ENCODE results near the gene TMEM168. TPM values are rescaled to one million over a fixed set of nuclear protein-coding genes. Genes with fewer than 3 reads are reported as not detected.
"Not testable (repeated sequence)": the region's sequence is repeated elsewhere in the genome, so short reads cannot be mapped to it uniquely, and the experiment has no call there.

Gene TMEM168
- total and polyA plus RNA-seq, 2 experiments from 2014 or later = 16.0 to 17.3 TPM

DNA sequence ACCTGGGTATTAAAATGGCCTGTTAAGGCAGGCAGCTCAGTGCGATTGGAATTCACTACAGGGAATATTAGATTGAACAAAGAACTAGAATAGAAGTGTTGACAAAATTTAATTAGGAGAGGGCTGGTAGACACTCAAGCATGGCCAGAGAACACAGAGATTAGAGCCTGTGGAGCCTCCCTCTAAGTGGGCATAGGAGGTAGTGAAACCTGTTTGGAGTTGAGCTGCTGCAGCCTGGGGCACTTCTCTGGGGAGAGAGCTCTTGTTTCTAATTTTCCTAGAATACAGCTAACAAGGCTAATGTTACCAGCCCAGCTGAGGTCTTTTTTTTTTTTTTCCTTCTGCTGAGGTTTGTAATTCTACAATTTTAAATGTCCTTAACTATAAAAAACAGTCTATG, 46.4 kb downstream of the TMEM168 start:
- Histone ChIP-seq H3K9ac (no peak overlapping the region), H4K20me1 (ENCODE audit: insufficient read depth) (no peaks in the 10 kb centered on the region), H3K9me2 (ENCODE audit: insufficient read depth) (no peaks in the 10 kb centered on the region), H3K27ac (no peak overlapping the region), H3K4me2 (ENCODE audit: unreplicated experiment) (no peak overlapping the region), H3K36me3 (ENCODE audit: low read depth) (no peaks in the 10 kb centered on the region), H3K79me2 (ENCODE audit: insufficient read depth) (no peaks in the 10 kb centered on the region), H3K4me1 (ENCODE audit: insufficient read depth) (0 out of 2 replicates have a peak, but pooled peaks cover 3% of the 10 kb centered on the region), H2AFZ (no peak overlapping the region), H3K9me3 (ENCODE audit: low read depth) (no peaks in the 10 kb centered on the region), H3K4me3 (no peak overlapping the region), H3F3A (ENCODE audit: insufficient read depth) (no peaks in the 10 kb centered on the region), H3K27me3 (replicated peaks; ENCODE audit: insufficient read depth) (no peaks in the 10 kb centered on the region)
- 88 to 89% methylated on average over 1 of the region's 1 CpG for WGBS, 2 experiments (ENCODE audit: low coverage in 1 of 2, low lambda C conversion rate in 2 of 2, missing lambda C conversion rate in 2 of 2)
- in situ Hi-C loops (cut with MboI) = no loop called here
- DNase-seq = no peak
- TF ChIP-seq EZH2 (IDR thresholded peaks at IDR 0.05; ENCODE audit: insufficient read depth, poor library complexity, severe bottlenecking) (no peak), EZH2phosphoT487 (IDR thresholded peaks at IDR 0.05; ENCODE audit: insufficient read depth, low read depth) (no peak)

DNA sequence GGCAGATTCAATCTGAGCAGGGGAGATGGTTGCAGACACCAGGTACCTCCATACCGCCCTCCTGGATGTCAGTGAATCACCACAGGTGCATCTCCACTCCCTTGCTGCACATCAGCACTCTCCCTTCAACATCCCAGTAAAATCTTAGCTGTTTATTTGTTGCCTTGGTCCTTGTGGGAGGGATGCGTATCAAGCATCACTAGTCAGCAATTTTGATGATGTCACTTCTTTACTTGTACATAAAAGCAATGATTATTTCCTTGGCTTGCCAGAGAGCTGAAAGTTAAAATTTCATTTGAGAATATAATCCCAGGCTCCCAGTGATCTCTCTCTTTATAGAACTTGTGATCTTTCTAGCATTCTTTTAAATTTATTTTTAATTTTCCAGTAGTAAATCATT, 49.5 kb downstream of the TMEM168 start:
- DNase-seq = no peak

DNA sequence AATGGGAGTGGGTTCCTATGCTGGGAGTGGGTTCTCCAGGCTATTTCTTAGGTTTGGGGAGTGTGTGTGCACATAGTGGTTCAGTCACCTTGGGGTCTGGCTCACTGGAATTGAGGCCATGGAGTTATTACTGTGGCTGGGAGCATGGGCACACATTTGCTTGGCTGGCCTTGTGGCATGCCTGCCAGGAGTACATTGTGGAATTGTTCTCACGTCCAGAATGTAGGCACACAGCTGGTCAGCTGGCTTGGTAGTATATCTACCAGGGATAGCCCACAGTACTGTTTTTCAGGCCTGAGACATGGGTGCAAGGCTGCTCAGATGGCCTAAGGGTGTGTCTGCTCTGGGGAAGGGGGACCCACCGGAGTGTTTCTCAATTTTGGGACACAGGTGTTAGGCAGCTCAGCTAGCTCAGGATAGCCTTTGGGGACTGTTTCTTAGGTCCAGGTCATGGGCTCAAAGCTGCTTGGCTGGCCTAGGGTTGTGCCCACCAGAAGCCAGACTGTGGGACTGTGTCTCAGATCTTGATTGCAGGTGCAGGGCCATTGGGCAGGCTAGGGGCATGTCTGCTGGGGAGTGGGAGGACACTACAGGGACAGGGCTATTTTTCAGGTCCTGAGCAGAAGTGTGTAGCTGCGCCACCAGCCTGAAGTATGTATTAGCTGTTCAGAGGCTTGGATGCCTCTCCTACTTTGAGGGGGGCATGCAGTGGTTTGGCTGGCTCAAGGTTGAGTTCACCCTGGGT, 50.6 kb downstream of the TMEM168 start:
- no peak overlapping the region for H3K27ac ChIP-seq
- no peaks in the 10 kb centered on the region for H3K36me3 ChIP-seq (ENCODE audit: low read depth)
- no peak overlapping the region for H2AFZ ChIP-seq
- H3K4me2 ChIP-seq (ENCODE audit: unreplicated experiment) = no peak overlapping the region
- H3K4me1 ChIP-seq (ENCODE audit: insufficient read depth) = no peaks in the 10 kb centered on the region
- no peaks in the 10 kb centered on the region for H4K20me1 ChIP-seq (ENCODE audit: insufficient read depth)
- DNase-seq = no peak
- H3F3A ChIP-seq (ENCODE audit: insufficient read depth) = no peaks in the 10 kb centered on the region
- TF ChIP-seq EZH2 (IDR thresholded peaks at IDR 0.05; ENCODE audit: insufficient read depth, poor library complexity, severe bottlenecking) (no peak), EZH2phosphoT487 (IDR thresholded peaks at IDR 0.05; ENCODE audit: insufficient read depth, low read depth) (no peak)
- no peaks in the 10 kb centered on the region for H3K9me2 ChIP-seq (ENCODE audit: insufficient read depth)
- no peaks in the 10 kb centered on the region for H3K27me3 ChIP-seq (replicated peaks; ENCODE audit: insufficient read depth)
- in situ Hi-C loops (cut with MboI) = no loop called here
- H3K4me3 ChIP-seq = no peak overlapping the region
- no peaks in the 10 kb centered on the region for H3K9me3 ChIP-seq (ENCODE audit: low read depth)
- no peaks in the 10 kb centered on the region for H3K79me2 ChIP-seq (ENCODE audit: insufficient read depth)
- WGBS, 2 experiments (ENCODE audit: low coverage in 1 of 2, low lambda C conversion rate in 2 of 2, missing lambda C conversion rate in 2 of 2) = 43 to 53% methylated on average over 3 of the region's 3 CpGs
- no peak overlapping the region for H3K9ac ChIP-seq

More for the DNA sequence above, 49.5 kb downstream of the TMEM168 start:
- H3K27me3 ChIP-seq (replicated peaks; ENCODE audit: insufficient read depth) = no peaks in the 10 kb centered on the region
- H3K4me3 ChIP-seq = no peak overlapping the region
- H4K20me1 ChIP-seq (ENCODE audit: insufficient read depth) = no peaks in the 10 kb centered on the region
- no peaks in the 10 kb centered on the region for H3F3A ChIP-seq (ENCODE audit: insufficient read depth)
- H3K4me1 ChIP-seq (ENCODE audit: insufficient read depth) = no peaks in the 10 kb centered on the region
- no peak overlapping the region for H3K4me2 ChIP-seq (ENCODE audit: unreplicated experiment)
- in situ Hi-C loops (cut with MboI) = no loop called here
- no peak overlapping the region for H3K27ac ChIP-seq
- no peak overlapping the region for H3K9ac ChIP-seq
- TF ChIP-seq EZH2 (IDR thresholded peaks at IDR 0.05; ENCODE audit: insufficient read depth, poor library complexity, severe bottlenecking) = no peak
- TF ChIP-seq EZH2phosphoT487 (IDR thresholded peaks at IDR 0.05; ENCODE audit: insufficient read depth, low read depth) = no peak
- H2AFZ ChIP-seq = no peak overlapping the region
- no peaks in the 10 kb centered on the region for H3K36me3 ChIP-seq (ENCODE audit: low read depth)
- no peaks in the 10 kb centered on the region for H3K9me2 ChIP-seq (ENCODE audit: insufficient read depth)
- no peaks in the 10 kb centered on the region for H3K9me3 ChIP-seq (ENCODE audit: low read depth)
- 25 to 29% methylated on average over 2 of the region's 2 CpGs for WGBS, 2 experiments (ENCODE audit: low coverage in 1 of 2, low lambda C conversion rate in 2 of 2, missing lambda C conversion rate in 2 of 2)
- no peaks in the 10 kb centered on the region for H3K79me2 ChIP-seq (ENCODE audit: insufficient read depth)

DNA sequence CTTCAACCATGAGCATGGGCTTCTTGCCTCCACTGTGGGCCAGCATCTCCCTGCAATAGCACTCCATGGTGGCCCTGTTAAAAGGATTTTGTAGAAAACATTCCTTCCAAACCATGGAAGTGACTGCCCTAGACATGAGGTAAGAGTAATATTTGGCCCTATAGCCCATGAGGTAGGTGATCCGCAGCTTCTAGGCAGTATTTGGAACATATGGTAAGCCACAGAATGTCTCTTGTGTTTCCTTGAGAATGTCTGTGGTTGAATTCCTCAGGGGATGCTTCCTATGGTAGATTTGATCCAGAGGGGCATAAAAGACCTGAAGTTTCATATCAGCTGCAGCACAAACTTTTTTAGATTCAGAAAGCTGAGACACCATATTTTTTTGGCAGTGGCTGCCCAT, 54.9 kb downstream of the TMEM168 start:
- Histone ChIP-seq H2AFZ (no peak overlapping the region), H3K27ac (no peak overlapping the region), H3K9ac (no peak overlapping the region), H3K9me2 (ENCODE audit: insufficient read depth) (no peaks in the 10 kb centered on the region), H3K27me3 (replicated peaks; ENCODE audit: insufficient read depth) (no peaks in the 10 kb centered on the region), H3F3A (ENCODE audit: insufficient read depth) (no peaks in the 10 kb centered on the region), H4K20me1 (ENCODE audit: insufficient read depth) (no peaks in the 10 kb centered on the region), H3K4me1 (ENCODE audit: insufficient read depth) (no peaks in the 10 kb centered on the region), H3K36me3 (ENCODE audit: low read depth) (no peaks in the 10 kb centered on the region), H3K79me2 (ENCODE audit: insufficient read depth) (no peaks in the 10 kb centered on the region), H3K4me2 (ENCODE audit: unreplicated experiment) (no peak overlapping the region), H3K4me3 (no peak overlapping the region), H3K9me3 (ENCODE audit: low read depth) (no peaks in the 10 kb centered on the region)
- in situ Hi-C loops (cut with MboI) = no loop called here
- no peak for DNase-seq
- no peak for TF ChIP-seq EZH2 (IDR thresholded peaks at IDR 0.05; ENCODE audit: insufficient read depth, poor library complexity, severe bottlenecking)
- TF ChIP-seq EZH2phosphoT487 (IDR thresholded peaks at IDR 0.05; ENCODE audit: insufficient read depth, low read depth) = no peak
- 50 to 52% methylated on average over 1 of the region's 1 CpG for WGBS, 2 experiments (ENCODE audit: low coverage in 1 of 2, low lambda C conversion rate in 2 of 2, missing lambda C conversion rate in 2 of 2)

DNA sequence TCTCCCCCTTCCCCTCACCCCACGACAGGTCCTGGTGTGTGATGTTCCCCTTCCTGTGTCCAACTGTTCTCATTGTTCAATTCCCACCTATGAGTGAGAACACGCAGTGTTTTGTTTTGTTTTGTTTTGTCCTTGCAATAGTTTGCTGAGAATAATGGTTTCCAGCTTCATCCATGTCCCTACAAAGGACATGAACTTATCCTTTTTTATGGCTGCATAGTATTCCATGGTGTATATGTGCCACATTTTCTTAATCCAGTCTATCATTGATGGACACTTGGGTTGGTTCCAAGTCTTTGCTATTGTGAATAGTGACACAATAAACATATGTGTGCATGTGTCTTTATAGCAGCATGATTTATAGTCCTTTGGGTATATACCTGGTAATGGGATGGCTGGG, 58.9 kb downstream of the TMEM168 start:
- H3K9me3 ChIP-seq (ENCODE audit: low read depth); H3K4me1 ChIP-seq (ENCODE audit: insufficient read depth); H3K36me3 ChIP-seq (ENCODE audit: low read depth); DNase-seq; H3K9me2 ChIP-seq (ENCODE audit: insufficient read depth); H3K4me2 ChIP-seq (ENCODE audit: unreplicated experiment); H2AFZ ChIP-seq; H3K79me2 ChIP-seq (ENCODE audit: insufficient read depth); H4K20me1 ChIP-seq (ENCODE audit: insufficient read depth); H3K4me3 ChIP-seq; H3K27me3 ChIP-seq (replicated peaks; ENCODE audit: insufficient read depth); H3F3A ChIP-seq (ENCODE audit: insufficient read depth); H3K27ac ChIP-seq; H3K9ac ChIP-seq; in situ Hi-C loops (cut with MboI): not testable (repeated sequence)
- 40 to 48% methylated on average over 2 of the region's 2 CpGs for WGBS, 2 experiments (ENCODE audit: low coverage in 1 of 2, low lambda C conversion rate in 2 of 2, missing lambda C conversion rate in 2 of 2)

All from GM23248 (cell line).